Measurements from ENCODE around the gene MYCBP. TPM values are rescaled to one million over a fixed set of nuclear protein-coding genes. Genes with fewer than 3 reads are reported as not detected.
A peak's percentile ranks its signal among the peaks of the same experiment; 100 is the strongest.

Gene MYCBP
- total and polyA plus RNA-seq, 2 of the 13 experiments (the other 11 are each of a cell fraction or from before 2014, with no cell fraction given) = 11.4 to 30.4 TPM

- TF ChIP-seq SNAPC4 (CRISPR knock-in tag; IDR thresholded peaks at IDR 0.05) (0 out of 2 replicates have a peak, but pooled peaks have one; percentile 41), ZNF333 (CRISPR knock-in tag; IDR thresholded peaks at IDR 0.05; ENCODE audit: borderline replicate concordance) (no peak)
These were observed 634 bp downstream of the MYCBP start (continued) for GRCh38 chr1:38872401-38873026.

- Histone ChIP-seq H2AFZ (ENCODE audit: low read length) (no peak overlapping the region), H3K9ac (ENCODE audit: insufficient read depth, low read depth, low read length) (no peak overlapping the region), H3K27ac (ENCODE audit: extremely low read length, insufficient read depth, low read length) (no peak overlapping the region), H3K4me1 (ENCODE audit: insufficient read depth, low read length) (peaks cover 36% of the 10 kb centered on the region), H3K79me2 (ENCODE audit: insufficient read depth, low read length) (peaks cover 30% of the 10 kb centered on the region), H3K27me3 (ENCODE audit: control insufficient read depth in 1 of 2, insufficient read depth in 2 of 2, low read length in 2 of 2) (no peaks in the 10 kb centered on the region), H3K4me3 (replicated peaks in 1 of 3; ENCODE audit: insufficient read depth in 1 of 3, low read depth in 2 of 3, low read length in 3 of 3) (no peak overlapping the region), H3K9me3 (ENCODE audit: low read length) (no peaks in the 10 kb centered on the region), H3K36me3 (replicated peaks in 1 of 2; ENCODE audit: control insufficient read depth in 1 of 2, insufficient read depth in 2 of 2, low read length in 2 of 2) (no peaks in the 10 kb centered on the region), H3K4me2 (ENCODE audit: low read depth, low read length) (no peak overlapping the region), H4K20me1 (ENCODE audit: insufficient read depth, low read length) (no peaks in the 10 kb centered on the region)
- FAIRE-seq (no peak), ATAC-seq (no peak), DNase-seq (ENCODE audit: low spot score) (no peak)
- ChIA-PET POLR2A (interaction anchor here (0.6 to 1.1 kb wide), 2 partner anchors 11 to 17 kb away, joined by 3 to 4 read pairs; no protein-coding TSS in a partner anchor), CTCF (ENCODE audit: low intra/inter-chr PET ratio, low total read pairs) (no interaction called here)
- BruUV-seq (replicated peaks) = no TSS peak
- intact Hi-C loops (cut with micrococcal nuclease; ENCODE audit: unreplicated experiment) = loop anchor here (5.0 kb wide), 2 partner anchors 121 to 156 kb away; partner anchors contain the start of genes AKIRIN1 and NDUFS5
- 98% methylated on average over 8 of the region's 8 CpGs for WGBS (ENCODE audit: low lambda C conversion rate)
- TF ChIP-seq HDAC2 (CRISPR knock-in tag; IDR thresholded peaks at IDR 0.05) (no peak), SIN3A (IDR thresholded peaks at IDR 0.05; ENCODE audit: borderline replicate concordance, low read depth, low read length) (no peak), ZNF34 (CRISPR knock-in tag; IDR thresholded peaks at IDR 0.05; ENCODE audit: borderline replicate concordance) (no peak), GRHL1 (CRISPR knock-in tag; conservative IDR thresholded peaks at IDR 0.05) (no peak), ARID5B (CRISPR knock-in tag; IDR thresholded peaks at IDR 0.05) (no peak), NR2C2 (CRISPR knock-in tag; IDR thresholded peaks at IDR 0.05; ENCODE audit: borderline replicate concordance) (no peak), TFDP2 (CRISPR knock-in tag; IDR thresholded peaks at IDR 0.05) (no peak)
- in situ Hi-C loops (cut with HindIII; ENCODE audit: extremely low pct_ligation_motif_present, low pct_unique_long_range_greater_than_20kb) = no loop called here
These were observed 2.2 kb downstream of the MYCBP start for GRCh38 chr1:38870996-38871395.

Measured in HepG2 (cell line).